NB4 (cell line): ENCODE results near the gene GFRAL.

ENCODE experiments used
- DNase-seq: peaks from one replicate; pipeline ENCODE4 v3.0.0; 2010; ENCODE audit warnings: low read depth
- H3K4me3 ChIP-seq: one replicate; pipeline ENCODE4 v1.5.1; 2011; ENCODE audit warnings: mild to moderate bottlenecking, low read depth, low read length, moderate library complexity
- MYC ChIP-seq: IDR thresholded peaks from 2 replicates; pipeline ENCODE4 v1.6.1; 2011; ENCODE audit warnings: low read depth, low read length
- POLR2A ChIP-seq: IDR thresholded peaks from 2 replicates; pipeline ENCODE4 v1.6.1; 2011; ENCODE audit warnings: mild to moderate bottlenecking; ENCODE audit not compliant: insufficient read length; ENCODE audit errors: extremely low read depth
- TF ChIP-seq, protein P1 (sequence below): IDR thresholded peaks from one replicate; pipeline ENCODE4 v1.5.1; 2012; ENCODE audit warnings: low read depth, low read length
- TF ChIP-seq, protein P2 (sequence below): IDR thresholded peaks from 2 replicates; pipeline ENCODE4 v1.6.1; 2011; ENCODE audit warnings: low read depth, low read length

Gene GFRAL

DNA sequence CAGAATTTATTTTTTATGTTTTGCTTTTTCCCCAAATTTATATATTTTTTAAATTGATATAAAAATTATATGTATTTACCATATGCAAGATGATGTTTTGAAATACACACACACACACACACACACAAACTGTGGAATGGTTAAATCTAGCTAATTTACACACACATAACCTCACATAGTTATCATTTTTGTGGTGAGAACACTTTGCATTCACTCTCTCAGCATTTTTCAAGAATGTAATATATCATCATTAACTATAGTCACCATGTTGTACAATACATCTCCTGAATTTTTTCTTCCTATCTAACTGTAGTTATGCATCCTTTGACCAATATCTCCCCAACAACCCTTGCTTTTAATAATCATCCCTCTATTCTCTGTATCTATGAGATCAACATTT lies 52.2 kb downstream of the GFRAL start:
- H3K4me3 ChIP-seq, result no peak overlapping the region
- no peak for DNase-seq
- TF ChIP-seq MYC, result no peak
- no peak for TF ChIP-seq POLR2A
- TF ChIP-seq, protein P1, sequence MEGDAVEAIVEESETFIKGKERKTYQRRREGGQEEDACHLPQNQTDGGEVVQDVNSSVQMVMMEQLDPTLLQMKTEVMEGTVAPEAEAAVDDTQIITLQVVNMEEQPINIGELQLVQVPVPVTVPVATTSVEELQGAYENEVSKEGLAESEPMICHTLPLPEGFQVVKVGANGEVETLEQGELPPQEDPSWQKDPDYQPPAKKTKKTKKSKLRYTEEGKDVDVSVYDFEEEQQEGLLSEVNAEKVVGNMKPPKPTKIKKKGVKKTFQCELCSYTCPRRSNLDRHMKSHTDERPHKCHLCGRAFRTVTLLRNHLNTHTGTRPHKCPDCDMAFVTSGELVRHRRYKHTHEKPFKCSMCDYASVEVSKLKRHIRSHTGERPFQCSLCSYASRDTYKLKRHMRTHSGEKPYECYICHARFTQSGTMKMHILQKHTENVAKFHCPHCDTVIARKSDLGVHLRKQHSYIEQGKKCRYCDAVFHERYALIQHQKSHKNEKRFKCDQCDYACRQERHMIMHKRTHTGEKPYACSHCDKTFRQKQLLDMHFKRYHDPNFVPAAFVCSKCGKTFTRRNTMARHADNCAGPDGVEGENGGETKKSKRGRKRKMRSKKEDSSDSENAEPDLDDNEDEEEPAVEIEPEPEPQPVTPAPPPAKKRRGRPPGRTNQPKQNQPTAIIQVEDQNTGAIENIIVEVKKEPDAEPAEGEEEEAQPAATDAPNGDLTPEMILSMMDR, result no peak
- TF ChIP-seq, protein P2, sequence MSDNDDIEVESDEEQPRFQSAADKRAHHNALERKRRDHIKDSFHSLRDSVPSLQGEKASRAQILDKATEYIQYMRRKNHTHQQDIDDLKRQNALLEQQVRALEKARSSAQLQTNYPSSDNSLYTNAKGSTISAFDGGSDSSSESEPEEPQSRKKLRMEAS, result no peak

DNA sequence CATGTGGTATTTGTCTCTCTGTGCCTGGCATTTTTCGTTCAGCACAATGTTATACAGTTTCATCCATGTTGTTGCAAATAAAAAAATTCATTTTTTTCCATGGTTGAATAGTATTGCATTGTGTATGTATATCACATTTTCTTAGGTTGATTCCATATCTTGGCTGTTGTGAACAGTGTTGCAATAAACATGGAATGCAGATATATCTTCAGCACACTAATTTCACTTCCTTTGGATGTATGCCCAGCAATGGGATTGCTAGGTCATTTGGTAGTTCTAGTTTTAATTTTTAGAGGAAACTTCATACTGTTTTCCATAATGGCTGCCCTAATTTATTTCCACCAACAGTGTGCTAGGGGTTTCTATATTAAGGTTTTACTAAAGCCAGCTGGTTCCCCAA lies 52.6 kb downstream of the GFRAL start:
- H3K4me3 ChIP-seq, result no peak overlapping the region
- TF ChIP-seq, protein P2, result no peak
- TF ChIP-seq POLR2A, result no peak
- TF ChIP-seq, protein P1, result no peak
- TF ChIP-seq MYC, result no peak
- no peak for DNase-seq

DNA sequence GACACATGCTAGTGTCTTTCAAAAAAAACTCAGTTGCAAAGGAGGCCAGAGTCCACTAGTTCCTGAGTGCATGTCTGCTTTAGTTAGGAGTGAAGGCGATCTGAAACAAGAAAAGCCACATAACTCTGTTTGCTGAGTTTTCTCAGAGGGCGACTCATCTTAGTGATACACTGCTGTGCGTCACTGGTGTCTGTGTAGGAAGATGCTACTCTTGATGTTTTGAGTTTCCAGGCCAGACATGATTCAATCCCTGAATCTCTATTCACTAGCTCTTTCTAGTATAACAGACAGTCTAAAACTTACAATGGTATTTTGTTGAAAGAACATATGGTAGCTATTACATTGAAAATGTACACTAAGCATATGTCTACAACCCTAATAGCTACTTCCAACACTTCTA lies 60.9 kb downstream of the GFRAL start:
- TF ChIP-seq, protein P1, result no peak
- TF ChIP-seq MYC (no peak), POLR2A (no peak)
- TF ChIP-seq, protein P2, result no peak
- DNase-seq, result no peak
- H3K4me3 ChIP-seq, result no peak overlapping the region

DNA sequence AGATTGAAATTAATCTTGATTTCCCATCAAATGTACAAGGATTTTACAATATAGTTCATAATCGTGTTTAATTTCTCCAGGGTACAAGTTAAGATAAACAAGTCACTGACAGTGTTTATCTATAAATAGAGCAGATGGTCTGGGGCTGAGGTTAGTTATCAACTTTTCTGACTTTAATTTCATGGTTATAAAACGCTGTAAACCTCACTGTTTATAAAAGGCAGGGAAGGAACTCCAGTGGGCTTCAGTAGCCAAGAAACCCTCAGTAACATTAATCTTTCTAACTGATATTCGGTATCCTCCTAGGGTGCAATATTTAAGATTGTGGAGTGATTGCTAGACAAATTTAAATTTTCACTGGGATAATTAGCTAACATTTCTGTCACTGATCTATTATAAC lies 68.6 kb downstream of the GFRAL start:
- TF ChIP-seq, protein P2, result no peak
- TF ChIP-seq MYC (no peak), POLR2A (no peak)
- TF ChIP-seq, protein P1, result no peak
- no peak for DNase-seq
- H3K4me3 ChIP-seq, result no peak overlapping the region

DNA sequence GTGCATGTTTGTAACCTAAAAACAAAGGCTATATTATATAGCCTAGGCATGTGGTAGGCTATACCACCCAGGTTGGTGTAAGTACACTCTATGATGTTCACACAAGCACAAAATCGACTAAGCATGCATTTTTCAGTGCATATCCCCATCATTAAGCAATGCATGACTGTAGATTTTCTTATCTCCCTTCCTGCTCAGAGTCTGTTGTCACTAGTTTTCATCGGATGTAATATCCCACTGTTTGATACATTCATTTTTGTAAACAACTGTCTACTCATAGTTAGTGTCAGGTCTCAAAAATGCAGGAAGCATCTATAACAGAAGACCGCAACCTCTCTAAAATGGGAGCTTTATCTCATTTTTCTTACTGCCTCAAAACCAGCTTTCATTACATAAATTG lies 70.7 kb downstream of the GFRAL start:
- TF ChIP-seq MYC (no peak), POLR2A (no peak)
- TF ChIP-seq, protein P1, result no peak
- TF ChIP-seq, protein P2, result no peak
- H3K4me3 ChIP-seq, result no peak overlapping the region
- DNase-seq, result no peak

DNA sequence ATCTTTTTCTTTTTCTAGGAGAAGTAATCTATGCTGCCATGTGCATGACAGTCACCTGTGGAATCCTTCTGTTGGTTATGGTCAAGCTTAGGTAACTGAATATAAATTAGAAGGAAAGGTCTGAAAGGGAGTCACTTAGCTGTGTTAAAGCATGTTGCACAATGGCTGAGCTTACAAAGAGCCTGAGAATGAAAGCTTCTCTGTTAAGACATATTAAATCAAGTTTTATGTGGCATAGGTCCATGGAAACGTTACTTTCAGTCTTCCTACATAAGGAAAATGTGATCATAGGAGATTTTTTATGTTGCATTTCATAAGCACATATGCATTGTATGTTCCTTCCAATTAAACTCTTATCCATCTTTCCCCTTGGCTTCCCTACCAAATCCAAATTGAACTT lies 72.1 kb downstream of the GFRAL start:
- TF ChIP-seq POLR2A (no peak), MYC (no peak)
- TF ChIP-seq, protein P2, result no peak
- TF ChIP-seq, protein P1, result no peak
- H3K4me3 ChIP-seq, result no peak overlapping the region
- DNase-seq, result no peak
